ENCODE data around the gene TIMM44.
"Not testable (repeated sequence)": the region's sequence is repeated elsewhere in the genome, so short reads cannot be mapped to it uniquely, and the experiment has no call there.

TIMM44 gene

GRCh38 chr19:7923295-7924191 is 19.9 kb downstream of the TIMM44 start:
- no peak for DNase-seq

GRCh38 chr19:7922836-7923195 is 20.6 kb downstream of the TIMM44 start:
- DNase-seq: no peak

GRCh38 chr19:7921967-7922835 is 21.3 kb downstream of the TIMM44 start:
- DNase-seq: no peak

- DNase-seq: no peak
Observed at GRCh38 chr19:7921302-7921966, 22.0 kb downstream of the TIMM44 start.

GRCh38 chr19:7920519-7921301 is 22.8 kb downstream of the TIMM44 start:
- DNase-seq: peak; percentile 97

GRCh38 chr19:7919610-7920518 is 23.6 kb downstream of the TIMM44 start, which contains the start of gene SNAPC2:
SNAPC2 (plus strand) TSS chr19:7920338; CDS start chr19:7920367, 29 bp downstream.
- peak; percentile 96 for DNase-seq

- DNase-seq: no peak
Observed at GRCh38 chr19:7918615-7919421, 24.6 kb downstream of the TIMM44 start.

GRCh38 chr19:7918062-7918614 is 25.3 kb downstream of the TIMM44 start:
- DNase-seq: not testable (repeated sequence)

- DNase-seq: peak; percentile 45
Observed at GRCh38 chr19:7917267-7918061, 26.0 kb downstream of the TIMM44 start.

GRCh38 chr19:7916955-7917266 is 26.6 kb downstream of the TIMM44 start:
- DNase-seq: no peak

GRCh38 chr19:7916103-7916954 is 27.1 kb downstream of the TIMM44 start:
- DNase-seq: peak; percentile 20

- DNase-seq: no peak
Observed at GRCh38 chr19:7915250-7916102, 28.0 kb downstream of the TIMM44 start.

GRCh38 chr19:7914598-7915045 is 28.8 kb downstream of the TIMM44 start, which contains the start of gene TGFBR3L:
TGFBR3L (plus strand) TSS chr19:7914830.
- DNase-seq: no peak

- DNase-seq: no peak
Observed at GRCh38 chr19:7914099-7914498, 29.4 kb downstream of the TIMM44 start.

GRCh38 chr19:7913652-7914051 is 29.8 kb downstream of the TIMM44 start:
- DNase-seq: no peak

- no peak for DNase-seq
Observed at GRCh38 chr19:7912697-7913564, 30.5 kb downstream of the TIMM44 start.
